H1 (cell line): ENCODE measurements around the gene EGR4. TPM values are rescaled to one million over a fixed set of nuclear protein-coding genes. Genes with fewer than 3 reads are reported as not detected.

Source experiments
- ATF2 ChIP-seq: IDR thresholded peaks from 2 replicates; pipeline ENCODE4 v1.6.1; 2012; ENCODE audit warnings: low read length, inconsistent platforms
- HDAC2 ChIP-seq, 2 experiments: fragments of 300-600 bp in 1 of 2; sonication (generic) in 1 of 2; IDR thresholded peaks; 2 replicates each; pipeline ENCODE4 v1.6.1; 2011 to 2012; ENCODE audit warnings: low read depth in 2 of 2, low read length in 2 of 2, mild to moderate bottlenecking in 2 of 2, moderate library complexity in 2 of 2, borderline replicate concordance in 1 of 2, inconsistent platforms in 1 of 2
- JUN ChIP-seq: IDR thresholded peaks from 2 replicates; pipeline ENCODE4 v1.6.1; 2011; ENCODE audit warnings: low read depth, mild to moderate bottlenecking, improper control_type of control experiment, low read length
- KDM4A ChIP-seq: IDR thresholded peaks from one replicate; pipeline ENCODE4 v1.7.1; 2012; ENCODE audit warnings: low read depth, mild to moderate bottlenecking, moderate library complexity, low read length, inconsistent platforms; ENCODE audit not compliant: severe bottlenecking
- KDM5A ChIP-seq: fragments of 200-600 bp; IDR thresholded peaks from 2 replicates; pipeline ENCODE4 v1.7.1; 2012; ENCODE audit warnings: mild to moderate bottlenecking, low read length, inconsistent platforms, mixed read lengths
- polyA plus RNA-seq, 7 experiments: library from polyadenylated mRNA; depleted of rRNA in 3 of 7; stranded (reverse) in 5 of 7; unstranded in 2 of 7; fragments of >200 nt in 5 of 7; fragments of 200-250 nt in 2 of 7; gene quantifications; 1 replicate in 5 of 7; 2 replicates in 1 of 7; 4 replicates in 1 of 7; pipeline versions ENCODE4 v1.2.1 to v1.2.3, GENCODE V29; 2011 to 2013; ENCODE audit warnings: missing spikeins in 2 of 7, mixed read lengths in 2 of 7
- total RNA-seq: library from RNA; stranded (reverse); fragmentation: NEBNext Ultra II Directional; extraction: Animal tissue kit (Norgen Biotek cat#: 25700); gene quantifications from 2 replicates; pipeline ENCODE4 v1.2.1, GENCODE V29; 2021

Gene EGR4
- total and polyA plus RNA-seq, 2 of the 8 experiments (the other 6 are each of a cell fraction or from before 2014, with no cell fraction given) = 0.20 TPM; not detected in 1

GRCh38 chr2:73264332-73264606 lies 29.1 kb downstream of the EGR4 start (continued):
- TF ChIP-seq ATF2 (no peak), HDAC2 (IDR thresholded peaks at IDR 0.05; ENCODE audit: borderline replicate concordance in 1 of 2, low read depth in 2 of 2, low read length in 2 of 2) (no peak), KDM5A (no peak), KDM4A (no peak), JUN (no peak)
